SK-N-SH (cell line): ENCODE results near the gene SPON1.

Experiments
- EP300 ChIP-seq, 2 experiments: IDR thresholded peaks; 2 replicates each; pipeline versions ENCODE4 v1.4.0 to v1.6.1; 2012; ENCODE audit warnings: borderline replicate concordance in 1 of 2, low read depth in 1 of 2, low read length in 1 of 2
- MXI1 ChIP-seq: IDR thresholded peaks from 2 replicates; pipeline ENCODE4 v1.6.1; 2012; ENCODE audit warnings: mild to moderate bottlenecking, low read depth, low read length, improper control_type of control experiment
- NFIC ChIP-seq: IDR thresholded peaks from 2 replicates; pipeline ENCODE4 v1.4.0; 2012; ENCODE audit warnings: borderline replicate concordance
- POLR2AphosphoS5 ChIP-seq: IDR thresholded peaks from 2 replicates; pipeline ENCODE4 v1.6.1; 2012; ENCODE audit warnings: low read depth, low read length
- SIN3A ChIP-seq: IDR thresholded peaks from 2 replicates; pipeline ENCODE4 v1.6.1; 2012; ENCODE audit warnings: low read depth, mild to moderate bottlenecking, low read length, moderate library complexity, borderline replicate concordance
- SMC3 ChIP-seq: IDR thresholded peaks from 2 replicates; pipeline ENCODE4 v1.6.1; 2012; ENCODE audit warnings: low read depth, low read length, improper control_type of control experiment
- TCF12 ChIP-seq: IDR thresholded peaks from 2 replicates; pipeline ENCODE4 v1.4.0; 2012
- TEAD4 ChIP-seq: IDR thresholded peaks from 2 replicates; pipeline ENCODE4 v1.4.0; 2012; ENCODE audit warnings: mild to moderate bottlenecking, borderline replicate concordance; ENCODE audit not compliant: insufficient read depth
- TF ChIP-seq, protein P1 (sequence below): fragments of 200-600 bp; sonication (generic); IDR thresholded peaks from 2 replicates; pipeline ENCODE4 v1.6.1; 2017; ENCODE audit warnings: antibody characterized with exemption, mild to moderate bottlenecking, moderate library complexity
- TF ChIP-seq, protein P2 (sequence below): IDR thresholded peaks from 2 replicates; pipeline ENCODE4 v1.4.0; 2012; ENCODE audit warnings: low read depth, borderline replicate concordance
- TF ChIP-seq, protein P3 (sequence below): fragments of 150-350 bp; IDR thresholded peaks from 2 replicates; pipeline ENCODE4 v1.6.1; 2016; ENCODE audit warnings: mild to moderate bottlenecking, low read depth, low read length

DNA sequence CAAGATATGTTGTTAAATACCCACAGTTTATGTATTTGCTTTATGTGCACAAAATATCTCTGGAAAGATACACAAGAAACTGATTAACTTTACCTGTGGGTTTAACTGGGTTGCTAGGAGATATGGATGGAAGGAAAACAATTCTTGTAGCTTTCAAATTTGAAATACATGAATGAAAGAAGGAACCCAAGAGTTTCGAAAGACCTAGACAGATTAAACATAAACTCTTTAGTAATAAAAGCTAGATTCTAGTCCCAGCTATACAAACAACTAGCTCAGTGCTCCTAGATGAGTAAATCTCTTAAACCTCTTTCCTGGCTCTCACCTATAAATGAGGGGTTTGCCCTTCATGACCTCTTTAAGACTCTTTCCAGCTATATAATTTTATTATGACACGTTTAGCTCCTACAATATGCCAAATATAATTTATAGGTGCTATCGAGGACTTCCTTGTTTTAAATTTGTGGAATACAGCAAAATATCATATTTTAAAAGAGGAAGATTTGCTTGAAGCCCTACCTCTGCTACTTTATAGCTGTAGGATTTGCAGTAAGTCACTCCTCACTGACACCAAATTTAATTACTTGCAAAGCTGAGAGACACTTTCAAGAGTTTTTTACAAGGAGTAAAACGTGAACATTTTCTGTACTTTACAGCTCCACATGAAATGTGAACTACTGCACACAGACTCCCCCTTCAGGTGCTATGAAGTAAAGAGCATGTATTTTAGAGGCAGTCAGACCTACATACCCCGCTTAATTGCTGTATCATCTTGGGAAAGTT is 345.8 kb downstream of the SPON1 start:
- TF ChIP-seq EP300 (IDR thresholded peaks at IDR 0.05; ENCODE audit: borderline replicate concordance in 1 of 2, low read depth in 1 of 2, low read length in 1 of 2) (no peak), SIN3A (no peak), POLR2AphosphoS5 (no peak), SMC3 (no peak), TCF12 (no peak), TEAD4 (no peak), MXI1 (no peak), NFIC (no peak)
- TF ChIP-seq, protein P1, sequence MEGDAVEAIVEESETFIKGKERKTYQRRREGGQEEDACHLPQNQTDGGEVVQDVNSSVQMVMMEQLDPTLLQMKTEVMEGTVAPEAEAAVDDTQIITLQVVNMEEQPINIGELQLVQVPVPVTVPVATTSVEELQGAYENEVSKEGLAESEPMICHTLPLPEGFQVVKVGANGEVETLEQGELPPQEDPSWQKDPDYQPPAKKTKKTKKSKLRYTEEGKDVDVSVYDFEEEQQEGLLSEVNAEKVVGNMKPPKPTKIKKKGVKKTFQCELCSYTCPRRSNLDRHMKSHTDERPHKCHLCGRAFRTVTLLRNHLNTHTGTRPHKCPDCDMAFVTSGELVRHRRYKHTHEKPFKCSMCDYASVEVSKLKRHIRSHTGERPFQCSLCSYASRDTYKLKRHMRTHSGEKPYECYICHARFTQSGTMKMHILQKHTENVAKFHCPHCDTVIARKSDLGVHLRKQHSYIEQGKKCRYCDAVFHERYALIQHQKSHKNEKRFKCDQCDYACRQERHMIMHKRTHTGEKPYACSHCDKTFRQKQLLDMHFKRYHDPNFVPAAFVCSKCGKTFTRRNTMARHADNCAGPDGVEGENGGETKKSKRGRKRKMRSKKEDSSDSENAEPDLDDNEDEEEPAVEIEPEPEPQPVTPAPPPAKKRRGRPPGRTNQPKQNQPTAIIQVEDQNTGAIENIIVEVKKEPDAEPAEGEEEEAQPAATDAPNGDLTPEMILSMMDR, result peak; percentile 71
- TF ChIP-seq, protein P2, sequence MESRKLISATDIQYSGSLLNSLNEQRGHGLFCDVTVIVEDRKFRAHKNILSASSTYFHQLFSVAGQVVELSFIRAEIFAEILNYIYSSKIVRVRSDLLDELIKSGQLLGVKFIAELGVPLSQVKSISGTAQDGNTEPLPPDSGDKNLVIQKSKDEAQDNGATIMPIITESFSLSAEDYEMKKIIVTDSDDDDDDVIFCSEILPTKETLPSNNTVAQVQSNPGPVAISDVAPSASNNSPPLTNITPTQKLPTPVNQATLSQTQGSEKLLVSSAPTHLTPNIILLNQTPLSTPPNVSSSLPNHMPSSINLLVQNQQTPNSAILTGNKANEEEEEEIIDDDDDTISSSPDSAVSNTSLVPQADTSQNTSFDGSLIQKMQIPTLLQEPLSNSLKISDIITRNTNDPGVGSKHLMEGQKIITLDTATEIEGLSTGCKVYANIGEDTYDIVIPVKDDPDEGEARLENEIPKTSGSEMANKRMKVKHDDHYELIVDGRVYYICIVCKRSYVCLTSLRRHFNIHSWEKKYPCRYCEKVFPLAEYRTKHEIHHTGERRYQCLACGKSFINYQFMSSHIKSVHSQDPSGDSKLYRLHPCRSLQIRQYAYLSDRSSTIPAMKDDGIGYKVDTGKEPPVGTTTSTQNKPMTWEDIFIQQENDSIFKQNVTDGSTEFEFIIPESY, result no peak
- TF ChIP-seq, protein P3, sequence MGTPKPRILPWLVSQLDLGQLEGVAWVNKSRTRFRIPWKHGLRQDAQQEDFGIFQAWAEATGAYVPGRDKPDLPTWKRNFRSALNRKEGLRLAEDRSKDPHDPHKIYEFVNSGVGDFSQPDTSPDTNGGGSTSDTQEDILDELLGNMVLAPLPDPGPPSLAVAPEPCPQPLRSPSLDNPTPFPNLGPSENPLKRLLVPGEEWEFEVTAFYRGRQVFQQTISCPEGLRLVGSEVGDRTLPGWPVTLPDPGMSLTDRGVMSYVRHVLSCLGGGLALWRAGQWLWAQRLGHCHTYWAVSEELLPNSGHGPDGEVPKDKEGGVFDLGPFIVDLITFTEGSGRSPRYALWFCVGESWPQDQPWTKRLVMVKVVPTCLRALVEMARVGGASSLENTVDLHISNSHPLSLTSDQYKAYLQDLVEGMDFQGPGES, result no peak
